ENCODE measurements around the gene SLC35A3. TPM values are rescaled to one million over a fixed set of nuclear protein-coding genes. Genes with fewer than 3 reads are reported as not detected.

SLC35A3 gene
- total and polyA plus RNA-seq, 9 of the 15 experiments (the other 6 are each of a cell fraction or from before 2014, with no cell fraction given), result 3.5 to 21.7 (median 13.2) TPM

- TF ChIP-seq ZNF407 (IDR thresholded peaks at IDR 0.05; ENCODE audit: low read depth) (no peak), ATF3 (IDR thresholded peaks at IDR 0.05) (no peak), ATF3 (CRISPR knock-in tag; conservative IDR thresholded peaks at IDR 0.05) (0 out of 2 replicates have a peak, but pooled peaks have one; percentile 43), YBX1 (IDR thresholded peaks at IDR 0.05) (no peak), ZEB2 (IDR thresholded peaks at IDR 0.05) (peak; percentile 98), MYBL2 (IDR thresholded peaks at IDR 0.05; ENCODE audit: low read depth) (no peak), MYBL2 (CRISPR knock-in tag; IDR thresholded peaks at IDR 0.05; ENCODE audit: borderline replicate concordance) (no peak), BRF2 (IDR thresholded peaks at IDR 0.05; ENCODE audit: borderline replicate concordance, insufficient read depth, insufficient read length) (no peak), BRF1 (IDR thresholded peaks at IDR 0.05; ENCODE audit: borderline replicate concordance, extremely low read depth, insufficient read length) (no peak), TAF9B (IDR thresholded peaks at IDR 0.05; ENCODE audit: partially characterized antibody) (peak; percentile 89), PRMT5 (CRISPR knock-in tag; IDR thresholded peaks at IDR 0.05) (peak; percentile 41; the same call in 1 of the 2 replicates), HLTF (IDR thresholded peaks at IDR 0.05) (peak; percentile 38; the same call in 1 of the 2 replicates), ZSCAN32 (CRISPR knock-in tag; IDR thresholded peaks at IDR 0.05) (0 out of 2 replicates have a peak, but pooled peaks have one; percentile 1), EHMT2 (IDR thresholded peaks at IDR 0.05) (no peak)
- TF ChIP-seq, protein P1, sequence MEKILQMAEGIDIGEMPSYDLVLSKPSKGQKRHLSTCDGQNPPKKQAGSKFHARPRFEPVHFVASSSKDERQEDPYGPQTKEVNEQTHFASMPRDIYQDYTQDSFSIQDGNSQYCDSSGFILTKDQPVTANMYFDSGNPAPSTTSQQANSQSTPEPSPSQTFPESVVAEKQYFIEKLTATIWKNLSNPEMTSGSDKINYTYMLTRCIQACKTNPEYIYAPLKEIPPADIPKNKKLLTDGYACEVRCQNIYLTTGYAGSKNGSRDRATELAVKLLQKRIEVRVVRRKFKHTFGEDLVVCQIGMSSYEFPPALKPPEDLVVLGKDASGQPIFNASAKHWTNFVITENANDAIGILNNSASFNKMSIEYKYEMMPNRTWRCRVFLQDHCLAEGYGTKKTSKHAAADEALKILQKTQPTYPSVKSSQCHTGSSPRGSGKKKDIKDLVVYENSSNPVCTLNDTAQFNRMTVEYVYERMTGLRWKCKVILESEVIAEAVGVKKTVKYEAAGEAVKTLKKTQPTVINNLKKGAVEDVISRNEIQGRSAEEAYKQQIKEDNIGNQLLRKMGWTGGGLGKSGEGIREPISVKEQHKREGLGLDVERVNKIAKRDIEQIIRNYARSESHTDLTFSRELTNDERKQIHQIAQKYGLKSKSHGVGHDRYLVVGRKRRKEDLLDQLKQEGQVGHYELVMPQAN (IDR thresholded peaks at IDR 0.05; ENCODE audit: borderline replicate concordance), result peak; percentile 97
Measured at GRCh38 chr1:99969729-99970621, at the start of gene SLC35A3 (continued).
